ENCODE data around the gene PRR12. TPM values are rescaled to one million over a fixed set of nuclear protein-coding genes. Genes with fewer than 3 reads are reported as not detected.
A peak's percentile ranks its signal among the peaks of the same experiment; 100 is the strongest.

Gene PRR12
- total and polyA plus RNA-seq, 2 donors from 2014 or later: 4.9 to 27.4 TPM

DNA sequence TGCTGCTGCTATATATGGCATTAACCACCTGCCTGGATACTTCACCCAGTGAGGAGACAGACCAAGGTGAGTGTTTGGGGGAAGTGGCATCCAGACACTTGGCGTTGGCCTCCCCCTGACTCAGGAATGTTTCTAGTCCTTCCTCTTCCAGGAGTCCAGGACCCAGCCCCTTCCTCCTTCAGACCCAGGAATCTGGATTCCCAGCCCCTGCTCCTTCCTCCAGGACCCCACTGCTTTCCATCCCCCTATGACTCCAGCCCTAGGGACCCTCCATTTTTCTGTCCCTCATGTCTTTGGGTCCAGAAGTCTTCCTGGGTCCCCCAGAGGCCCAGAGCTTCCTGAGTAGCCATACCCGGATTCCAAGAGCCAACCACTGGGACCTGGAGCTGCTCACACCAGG lies 7.7 kb upstream of the PRR12 start:
- H3K27ac ChIP-seq (ENCODE audit: low read depth in 2 of 2, low read length in 2 of 2): no peak overlapping the region
- FAIRE-seq: no peak
- H3K4me3 ChIP-seq (ENCODE audit: low read length in 3 of 3): no peak overlapping the region
- H3K4me1 ChIP-seq (ENCODE audit: control insufficient read depth in 2 of 3, insufficient read depth in 2 of 3, low read depth in 1 of 3, low read length in 3 of 3): peaks cover 0 to 5% (median 4%) of the 10 kb centered on the region in 3 donors
- no peaks in the 10 kb centered on the region for H3K36me3 ChIP-seq (ENCODE audit: control insufficient read depth in 2 of 3, insufficient read depth in 3 of 3, low read length in 3 of 3)
- no peak overlapping the region for H3K9ac ChIP-seq (ENCODE audit: low read length in 3 of 3)
- intact Hi-C loops (cut with DNase I): no loop called here
- H3K9me3 ChIP-seq (ENCODE audit: control insufficient read depth in 2 of 3, insufficient read depth in 1 of 3, low read length in 3 of 3): no peaks in the 10 kb centered on the region
- H3K27me3 ChIP-seq (ENCODE audit: control insufficient read depth, insufficient read depth, low read length): no peaks in the 10 kb centered on the region
- DNase-seq: no peak
- TF ChIP-seq, protein P1, sequence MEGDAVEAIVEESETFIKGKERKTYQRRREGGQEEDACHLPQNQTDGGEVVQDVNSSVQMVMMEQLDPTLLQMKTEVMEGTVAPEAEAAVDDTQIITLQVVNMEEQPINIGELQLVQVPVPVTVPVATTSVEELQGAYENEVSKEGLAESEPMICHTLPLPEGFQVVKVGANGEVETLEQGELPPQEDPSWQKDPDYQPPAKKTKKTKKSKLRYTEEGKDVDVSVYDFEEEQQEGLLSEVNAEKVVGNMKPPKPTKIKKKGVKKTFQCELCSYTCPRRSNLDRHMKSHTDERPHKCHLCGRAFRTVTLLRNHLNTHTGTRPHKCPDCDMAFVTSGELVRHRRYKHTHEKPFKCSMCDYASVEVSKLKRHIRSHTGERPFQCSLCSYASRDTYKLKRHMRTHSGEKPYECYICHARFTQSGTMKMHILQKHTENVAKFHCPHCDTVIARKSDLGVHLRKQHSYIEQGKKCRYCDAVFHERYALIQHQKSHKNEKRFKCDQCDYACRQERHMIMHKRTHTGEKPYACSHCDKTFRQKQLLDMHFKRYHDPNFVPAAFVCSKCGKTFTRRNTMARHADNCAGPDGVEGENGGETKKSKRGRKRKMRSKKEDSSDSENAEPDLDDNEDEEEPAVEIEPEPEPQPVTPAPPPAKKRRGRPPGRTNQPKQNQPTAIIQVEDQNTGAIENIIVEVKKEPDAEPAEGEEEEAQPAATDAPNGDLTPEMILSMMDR (IDR thresholded peaks at IDR 0.05; ENCODE audit: borderline replicate concordance, extremely low read depth, insufficient read depth): no peak

DNA sequence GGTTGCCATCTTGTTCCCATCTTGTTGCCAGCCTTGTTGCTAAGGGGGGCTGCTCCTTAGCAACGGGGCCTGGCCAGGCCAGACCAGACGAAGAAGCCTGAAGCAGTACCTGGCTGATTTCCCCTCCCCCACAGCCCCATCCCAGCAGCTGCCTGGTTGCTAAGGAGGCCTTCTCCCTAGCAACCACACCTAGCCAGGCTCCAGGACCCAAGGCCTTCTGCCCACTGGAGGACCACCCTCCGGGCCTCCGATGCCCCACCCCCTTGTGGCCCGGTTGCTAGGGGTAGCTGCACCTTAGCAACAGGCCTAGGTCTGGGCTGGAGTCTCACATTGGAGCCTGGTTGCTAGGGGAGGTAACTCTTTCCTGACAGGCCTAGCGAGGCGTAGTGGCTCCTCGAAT lies 6.0 kb upstream of the PRR12 start:
- no peak overlapping the region for H3K4me3 ChIP-seq (ENCODE audit: low read length in 3 of 3)
- FAIRE-seq: no peak
- H3K36me3 ChIP-seq (ENCODE audit: control insufficient read depth in 2 of 3, insufficient read depth in 3 of 3, low read length in 3 of 3): no peaks in the 10 kb centered on the region
- intact Hi-C loops (cut with DNase I): no loop called here
- peaks cover 0 to 2% (median 0%) of the 10 kb centered on the region in 3 donors for H3K4me1 ChIP-seq (ENCODE audit: control insufficient read depth in 2 of 3, insufficient read depth in 2 of 3, low read depth in 1 of 3, low read length in 3 of 3)
- peak in 4 of 5 donors; percentile 41 to 89 (median 70) for DNase-seq
- H3K27me3 ChIP-seq (ENCODE audit: control insufficient read depth, insufficient read depth, low read length): no peaks in the 10 kb centered on the region
- H3K27ac ChIP-seq (ENCODE audit: low read depth in 2 of 2, low read length in 2 of 2): no peak overlapping the region
- H3K9ac ChIP-seq (ENCODE audit: low read length in 3 of 3): no peak overlapping the region
- TF ChIP-seq, protein P1 (IDR thresholded peaks at IDR 0.05; ENCODE audit: borderline replicate concordance, extremely low read depth, insufficient read depth): no peak
- H3K9me3 ChIP-seq (ENCODE audit: control insufficient read depth in 2 of 3, insufficient read depth in 1 of 3, low read length in 3 of 3): no peaks in the 10 kb centered on the region

DNA sequence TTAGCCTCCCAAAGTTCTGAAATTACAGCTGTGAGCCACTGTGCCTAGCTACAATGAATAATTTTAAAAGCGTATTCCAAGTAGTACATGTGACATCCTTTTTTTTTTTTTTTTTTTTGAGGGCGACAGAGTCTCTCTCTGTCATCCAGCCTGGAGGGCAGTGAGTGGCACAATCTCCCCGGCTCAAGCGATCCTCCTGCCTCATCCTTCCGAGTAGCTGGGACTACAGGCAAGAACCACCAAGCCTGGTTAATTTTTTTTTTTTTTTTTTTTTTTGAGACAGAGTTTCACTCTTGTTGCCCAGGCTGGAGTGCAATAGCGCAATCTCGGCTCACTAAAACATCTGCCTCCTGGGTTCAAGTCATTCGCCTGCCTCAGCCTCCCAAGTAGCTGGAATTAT lies 3.8 kb upstream of the PRR12 start:
- no peaks in the 10 kb centered on the region for H3K36me3 ChIP-seq (ENCODE audit: control insufficient read depth in 2 of 3, insufficient read depth in 3 of 3, low read length in 3 of 3)
- H3K4me1 ChIP-seq (ENCODE audit: control insufficient read depth in 2 of 3, insufficient read depth in 2 of 3, low read depth in 1 of 3, low read length in 3 of 3): peaks cover 0 to 4% (median 0%) of the 10 kb centered on the region in 3 donors
- H3K27ac ChIP-seq (ENCODE audit: low read depth in 2 of 2, low read length in 2 of 2): no peak overlapping the region
- TF ChIP-seq, protein P1 (IDR thresholded peaks at IDR 0.05; ENCODE audit: borderline replicate concordance, extremely low read depth, insufficient read depth): no peak
- H3K27me3 ChIP-seq (ENCODE audit: control insufficient read depth, insufficient read depth, low read length): no peaks in the 10 kb centered on the region
- no peak overlapping the region for H3K9ac ChIP-seq (ENCODE audit: low read length in 3 of 3)
- intact Hi-C loops (cut with DNase I): no loop called here
- DNase-seq (no peak), FAIRE-seq (no peak)
- H3K9me3 ChIP-seq (ENCODE audit: control insufficient read depth in 2 of 3, insufficient read depth in 1 of 3, low read length in 3 of 3): no peaks in the 10 kb centered on the region
- H3K4me3 ChIP-seq (ENCODE audit: low read length in 3 of 3): no peak overlapping the region
